IPS-NIHi7 (cell line): ENCODE measurements around the gene PYDC1.
A peak's percentile ranks its signal among the peaks of the same experiment; 100 is the strongest.
"Not testable (repeated sequence)": the region's sequence is repeated elsewhere in the genome, so short reads cannot be mapped to it uniquely, and the experiment has no call there.

Experiments
- DNase-seq: peaks from one replicate; pipeline ENCODE4 v3.0.0; 2012; ENCODE audit warnings: mixed read lengths; ENCODE audit errors: extremely low spot score

The PYDC1 gene

DNA sequence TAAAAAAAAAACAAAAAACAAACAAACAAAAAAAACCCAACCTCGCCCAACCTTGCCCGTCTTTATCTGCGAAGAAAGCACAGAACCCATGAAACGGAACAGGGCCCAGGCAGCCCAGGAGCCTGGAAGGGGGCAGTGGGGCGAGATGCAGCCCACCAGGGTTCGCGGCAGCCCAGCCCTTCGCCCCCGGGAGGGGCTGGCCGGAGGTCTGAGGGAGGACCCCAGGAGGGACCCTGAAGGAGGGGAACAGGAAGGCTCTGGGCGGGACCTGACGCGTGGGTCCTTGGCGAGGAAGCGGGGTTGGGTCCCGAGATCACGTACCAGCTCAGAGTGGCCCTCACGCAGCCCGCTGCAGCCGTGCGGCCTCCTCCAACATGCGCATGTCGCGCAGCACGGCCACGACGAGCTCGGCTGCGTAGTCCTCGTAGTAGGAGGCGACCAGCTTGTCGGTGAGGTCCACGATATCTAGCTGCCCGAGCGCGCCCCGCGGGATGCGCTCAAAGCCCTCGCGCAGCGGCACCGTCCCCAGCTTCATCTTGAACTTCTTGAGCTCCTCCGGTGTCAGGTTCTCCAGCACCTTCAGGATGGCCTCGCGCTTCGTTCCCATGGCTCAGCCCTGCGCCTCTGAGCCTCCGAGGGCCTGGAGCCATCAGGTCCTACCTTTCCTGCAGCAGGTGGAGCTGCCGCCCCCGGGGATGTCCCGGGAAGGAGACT lies at the start of gene PYDC1:
PYDC1 (minus strand) TSS at position 714 of the 714 bp plus-strand sequence; CDS start at position 607, 107 bp downstream.
- peak; percentile 69 for DNase-seq

DNA sequence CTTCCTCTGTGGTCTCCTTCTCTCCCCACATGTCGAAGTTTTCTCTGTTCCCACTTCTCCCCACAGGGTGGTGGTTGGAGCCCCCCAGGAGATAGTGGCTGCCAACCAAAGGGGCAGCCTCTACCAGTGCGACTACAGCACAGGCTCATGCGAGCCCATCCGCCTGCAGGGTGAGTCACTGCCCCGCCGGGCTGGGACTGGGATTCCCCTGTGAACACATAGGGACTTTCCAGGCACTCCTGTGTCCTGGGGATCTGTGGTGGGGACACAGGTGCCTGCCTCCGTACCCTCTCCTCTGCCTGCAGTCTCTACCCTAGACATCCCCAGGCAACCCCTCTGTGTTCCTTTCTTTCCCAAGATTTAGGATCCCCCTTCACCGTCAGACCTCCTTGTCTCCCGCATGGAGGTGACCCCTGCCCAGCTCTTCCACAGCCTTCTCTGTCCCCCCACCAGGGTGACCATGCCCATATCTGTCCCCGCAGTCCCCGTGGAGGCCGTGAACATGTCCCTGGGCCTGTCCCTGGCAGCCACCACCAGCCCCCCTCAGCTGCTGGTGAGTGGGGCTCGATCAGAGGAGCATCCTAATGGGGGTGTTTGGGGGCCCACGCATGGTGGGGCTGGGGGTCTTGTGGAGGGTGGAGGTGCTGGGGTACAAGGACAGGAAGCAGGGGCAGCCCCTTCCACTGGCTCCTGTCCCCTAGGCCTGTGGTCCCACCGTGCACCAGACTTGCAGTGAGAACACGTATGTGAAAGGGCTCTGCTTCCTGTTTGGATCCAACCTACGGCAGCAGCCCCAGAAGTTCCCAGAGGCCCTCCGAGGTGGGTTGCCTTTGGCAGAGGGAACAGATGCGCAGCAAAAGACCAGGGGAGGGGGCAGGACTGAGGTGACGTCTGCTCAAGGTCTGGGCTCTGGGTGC lies 48.7 kb upstream of the PYDC1 start:
- peak; percentile 63 for DNase-seq

DNA sequence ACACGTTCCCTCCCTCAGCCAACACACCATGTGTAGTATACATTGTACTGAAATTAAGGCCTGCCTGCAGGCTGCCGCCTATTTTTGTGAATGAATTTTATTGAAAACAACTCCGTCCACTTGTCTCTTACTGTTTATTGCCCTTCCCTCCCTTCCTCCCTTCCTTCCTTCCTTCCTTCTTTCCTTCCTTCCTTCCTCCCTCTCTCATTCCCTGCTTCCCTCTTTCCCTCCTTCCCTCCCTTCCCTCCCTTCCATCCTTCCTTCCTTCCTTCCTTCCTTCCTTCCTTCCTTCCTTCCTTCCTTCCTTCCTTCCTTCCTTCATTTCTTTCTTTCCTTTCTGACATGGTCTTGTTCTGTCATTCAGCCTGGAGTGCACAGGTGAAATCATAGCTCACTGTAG lies 45.1 kb upstream of the PYDC1 start:
- no peak for DNase-seq

DNA sequence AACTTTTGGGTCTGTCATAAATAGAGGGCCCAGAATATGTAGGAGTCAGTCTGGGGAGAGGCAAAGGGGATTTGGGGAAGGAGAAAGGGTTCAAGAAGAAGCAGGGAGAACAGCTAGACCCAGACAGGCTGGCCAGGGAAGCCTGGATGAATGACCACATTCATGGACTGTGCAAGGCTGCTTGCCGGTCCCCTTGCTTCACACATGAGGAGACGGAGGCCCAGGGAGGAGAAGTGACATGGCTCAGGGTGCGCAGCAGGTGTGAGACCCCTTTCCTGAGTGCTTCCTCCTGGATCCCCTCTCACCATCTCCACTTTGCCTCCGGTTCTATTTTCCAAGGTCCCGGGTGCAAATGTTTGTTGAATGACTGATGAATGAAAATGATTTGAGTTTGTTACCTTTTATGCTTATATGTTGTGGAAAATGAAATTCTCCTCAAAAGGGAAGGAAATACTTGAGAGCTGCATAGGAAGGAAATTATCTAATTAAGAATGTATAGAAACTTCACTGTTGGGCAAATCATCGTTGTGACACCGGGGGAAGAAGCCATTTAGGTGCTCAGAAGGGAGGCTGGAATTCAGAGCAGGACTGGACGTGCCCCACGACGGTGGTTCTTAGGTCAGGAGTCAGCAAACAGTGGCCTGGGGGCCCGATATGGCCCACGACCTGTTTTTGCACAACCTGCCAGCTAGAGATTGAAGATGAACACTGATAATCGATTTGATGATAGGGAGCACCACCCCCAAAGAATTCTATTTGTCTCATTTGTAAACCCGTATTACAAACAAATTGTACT lies 43.4 kb upstream of the PYDC1 start:
- no peak for DNase-seq

DNA sequence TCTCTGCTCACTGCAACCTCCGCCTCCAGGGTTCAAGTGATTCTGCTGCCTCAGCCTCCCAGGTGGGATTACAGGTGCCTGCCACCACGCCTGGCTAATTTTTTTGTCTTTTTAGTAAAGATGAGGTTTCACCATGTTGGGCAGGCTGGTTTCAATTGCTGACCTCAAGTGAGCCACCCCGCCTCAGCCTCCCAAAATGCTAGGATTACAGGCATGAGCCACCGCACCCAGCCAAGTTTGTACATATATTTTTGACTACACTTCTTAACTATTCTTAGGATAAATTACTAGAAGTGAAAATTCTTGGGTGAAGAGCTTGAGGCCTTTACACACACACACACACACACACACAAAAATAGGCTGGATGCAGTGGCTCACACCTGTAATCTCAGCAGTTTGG lies 41.4 kb upstream of the PYDC1 start:
- DNase-seq, result no peak

DNA sequence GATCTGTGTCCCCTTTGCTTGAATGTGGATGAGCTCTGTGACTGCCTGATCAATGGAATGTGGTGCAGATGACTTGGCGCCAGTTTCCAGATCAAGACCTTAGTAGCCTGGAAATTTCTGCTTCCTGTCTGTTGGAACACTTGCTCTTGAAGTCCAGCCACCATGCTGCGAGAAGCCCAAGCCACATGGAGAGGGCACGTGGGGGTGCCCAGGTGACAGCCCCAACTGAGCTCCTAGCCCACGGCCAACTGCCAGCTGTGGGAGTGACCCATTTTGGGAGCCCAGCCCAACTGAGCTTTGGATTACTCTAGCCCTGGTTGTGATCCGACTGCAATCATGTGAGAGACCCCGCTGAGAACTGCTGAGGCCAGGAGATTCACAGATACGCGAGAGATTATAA lies 39.5 kb upstream of the PYDC1 start:
- DNase-seq, result no peak

DNA sequence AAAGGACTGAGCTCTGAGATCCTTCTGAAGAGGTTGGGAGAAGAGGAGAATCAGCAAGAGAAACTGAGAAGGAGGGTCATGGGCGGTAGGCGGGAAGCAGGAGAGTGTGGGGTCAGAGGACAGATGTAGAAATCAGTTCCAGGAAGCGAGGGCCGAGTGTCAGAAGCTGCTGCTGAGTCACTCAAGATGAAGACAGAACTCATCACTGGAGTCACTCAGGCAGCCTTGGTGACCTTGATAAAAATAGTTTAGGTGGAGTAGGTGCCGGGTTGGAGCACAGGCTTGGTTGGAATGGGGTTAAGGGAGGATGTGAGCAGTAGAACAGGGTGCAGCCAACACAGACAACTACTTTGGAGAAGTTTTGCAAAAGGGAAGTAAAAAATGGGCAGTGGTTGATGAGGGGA lies 36.7 kb upstream of the PYDC1 start:
- DNase-seq, result no peak

DNA sequence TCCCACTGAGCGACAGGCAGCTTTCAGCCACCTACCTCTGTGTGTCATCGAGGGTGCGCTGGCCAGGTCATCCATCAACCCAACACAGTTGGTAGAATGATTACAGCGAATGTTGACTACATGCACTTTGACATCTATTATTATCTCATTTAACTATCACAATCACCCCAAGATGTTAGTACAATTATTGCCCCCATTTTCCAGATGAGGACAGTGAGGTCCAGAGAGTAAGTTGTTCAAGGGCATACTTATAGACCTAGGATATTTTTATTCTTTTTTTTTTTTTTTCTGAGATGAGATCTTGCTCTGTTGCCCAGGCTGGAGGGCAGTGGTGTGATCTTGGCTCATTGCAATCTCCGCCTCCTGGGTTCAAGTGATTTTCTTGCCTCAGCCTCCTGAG lies 34.5 kb upstream of the PYDC1 start:
- no peak for DNase-seq

DNA sequence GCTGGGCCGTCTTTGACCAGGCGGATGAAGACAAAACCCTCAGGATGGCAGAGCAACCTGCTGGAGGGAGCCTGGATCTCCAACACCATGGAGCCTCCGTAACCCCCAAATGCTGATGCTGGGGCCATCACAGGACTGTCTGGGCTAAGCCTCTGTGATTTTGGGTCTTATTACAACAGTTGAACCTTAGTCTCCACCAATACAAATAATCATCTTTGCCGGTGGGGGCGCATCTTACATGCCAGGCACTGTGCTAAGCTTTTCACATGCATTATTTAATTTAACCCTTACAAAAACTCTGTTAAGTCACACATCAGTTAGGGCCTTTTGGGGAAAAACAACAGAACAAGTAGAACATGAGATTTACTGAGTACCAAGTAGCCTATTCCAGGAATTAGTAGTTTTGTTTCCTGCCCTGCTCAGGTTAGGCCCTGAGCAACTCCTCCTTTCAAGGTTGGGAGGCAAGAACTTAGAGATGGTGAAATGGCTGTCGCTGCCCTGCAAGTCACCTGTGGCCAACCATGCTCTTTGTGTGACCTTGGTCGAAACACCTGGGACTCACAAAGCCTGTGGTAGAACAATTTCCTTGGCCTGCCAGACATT lies 33.9 kb upstream of the PYDC1 start:
- DNase-seq, result no peak

DNA sequence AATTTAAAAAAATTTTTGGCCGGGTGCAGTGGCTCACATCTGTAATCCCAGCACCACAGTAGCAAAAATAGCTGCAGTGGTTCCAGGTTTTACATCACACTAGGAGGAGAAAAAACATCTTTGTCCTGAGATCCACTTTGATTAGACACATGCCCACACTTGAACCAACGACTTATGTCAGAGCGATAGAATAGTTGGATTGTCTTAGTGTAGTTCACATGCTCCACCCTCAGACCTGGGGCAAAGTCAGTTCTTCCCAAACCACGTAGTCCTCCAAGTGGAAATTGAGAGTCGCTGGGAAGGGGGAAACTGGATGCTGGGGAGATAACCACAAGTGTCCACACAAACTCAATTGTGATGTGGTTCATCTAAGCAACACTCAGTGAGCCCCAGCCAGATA lies 31.4 kb upstream of the PYDC1 start:
- no peak for DNase-seq

DNA sequence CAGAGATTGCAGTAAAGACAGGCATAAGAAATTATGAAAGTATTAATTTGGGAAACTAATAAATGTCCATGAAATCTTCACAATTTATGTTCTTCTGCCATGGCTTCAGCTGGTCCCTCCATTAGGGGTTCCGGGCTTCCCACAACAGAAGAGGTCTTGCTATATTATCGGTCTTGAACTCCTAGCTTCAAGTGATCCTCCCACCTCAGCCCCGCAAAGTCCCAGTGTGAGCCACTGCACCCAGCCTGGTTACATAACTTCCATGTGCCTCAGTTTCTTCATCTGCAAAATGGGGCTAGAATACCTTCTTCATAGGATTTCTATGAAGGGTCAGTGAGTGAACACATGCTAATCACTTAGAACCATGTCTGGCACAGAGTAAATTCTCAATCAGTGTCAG lies 29.4 kb upstream of the PYDC1 start:
- no peak for DNase-seq

DNA sequence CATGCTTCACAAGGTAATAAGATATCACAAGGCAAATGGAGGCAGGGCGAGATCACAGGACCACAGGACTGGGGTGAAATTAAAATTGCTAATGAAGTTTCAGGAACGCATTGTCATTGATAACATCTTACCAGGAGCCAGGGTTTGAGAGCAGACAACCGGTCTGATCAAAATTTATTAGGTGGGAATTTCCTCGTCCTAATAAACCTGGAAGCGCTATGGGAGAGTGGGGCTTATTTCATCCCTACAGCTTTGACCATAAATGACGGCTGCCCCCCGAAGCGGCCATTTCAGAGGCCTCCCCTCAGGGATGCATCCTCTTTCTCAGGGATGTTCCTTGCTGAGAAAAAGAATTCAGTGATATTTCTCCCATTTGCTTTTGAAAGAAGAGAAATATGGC lies 28.7 kb upstream of the PYDC1 start:
- DNase-seq, result not testable (repeated sequence)

DNA sequence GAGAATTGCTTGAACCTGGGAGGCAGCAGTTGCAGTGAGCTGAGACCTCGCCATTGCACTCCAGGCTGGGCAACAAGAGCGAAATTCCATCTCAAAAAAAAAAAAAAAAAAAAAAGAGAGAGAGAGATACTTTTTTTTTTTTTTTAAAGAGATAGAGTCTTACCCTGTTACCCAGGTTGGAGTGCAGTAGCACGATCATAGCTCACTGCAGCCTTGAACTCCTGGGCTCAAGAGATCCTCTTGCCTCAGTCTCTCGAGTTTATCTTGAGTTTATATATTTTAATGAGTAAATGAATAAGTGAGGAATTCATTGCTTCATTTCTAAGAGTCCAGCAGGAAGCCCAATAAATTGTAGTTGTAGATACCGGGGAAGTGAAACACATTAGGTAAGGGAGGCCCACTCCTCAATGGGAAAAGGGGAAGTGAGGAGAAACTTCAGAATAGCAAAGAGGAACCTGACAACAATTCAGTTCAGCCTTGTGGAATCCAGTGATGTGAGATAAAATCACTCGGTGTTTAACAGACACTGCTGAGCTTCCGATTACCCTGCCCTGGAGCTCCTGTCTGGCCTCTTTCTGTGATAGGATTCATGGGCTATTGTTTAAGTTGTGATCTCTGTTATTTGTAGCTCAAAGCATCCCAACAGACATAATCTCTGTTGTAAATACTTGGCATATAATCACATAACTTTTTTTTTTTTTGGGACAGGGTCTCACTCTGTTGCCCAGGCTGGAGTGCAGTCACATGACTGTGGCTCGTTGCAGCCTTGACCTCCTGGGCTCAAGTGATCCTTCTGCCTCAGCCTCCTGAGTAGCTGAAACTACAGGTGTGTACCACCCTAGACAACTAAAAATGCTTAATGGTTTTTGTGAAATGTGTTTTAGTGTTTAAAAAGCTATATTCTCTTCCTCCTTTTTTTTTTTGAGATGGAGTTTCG lies 27.1 kb upstream of the PYDC1 start:
- DNase-seq, result no peak

DNA sequence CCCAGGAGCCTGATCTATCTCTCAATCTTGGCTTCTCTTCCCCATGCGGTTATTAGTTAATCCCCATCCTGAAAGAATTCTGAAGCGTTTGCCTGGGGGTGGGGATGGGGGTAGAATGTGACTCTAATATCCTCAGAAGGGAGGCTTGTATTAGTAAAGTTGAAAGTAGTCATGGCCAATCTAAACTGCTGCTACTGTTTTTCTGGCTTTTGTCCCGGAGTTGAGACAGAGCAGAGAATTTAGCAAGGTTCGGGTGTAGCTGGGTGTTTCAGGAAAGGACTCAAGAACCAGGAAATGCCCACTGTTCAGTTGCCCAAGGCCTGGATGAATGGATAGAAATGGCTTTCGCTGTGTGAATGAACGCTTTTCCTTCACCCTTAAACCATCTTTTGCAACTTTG lies 25.3 kb upstream of the PYDC1 start:
- DNase-seq, result no peak

DNA sequence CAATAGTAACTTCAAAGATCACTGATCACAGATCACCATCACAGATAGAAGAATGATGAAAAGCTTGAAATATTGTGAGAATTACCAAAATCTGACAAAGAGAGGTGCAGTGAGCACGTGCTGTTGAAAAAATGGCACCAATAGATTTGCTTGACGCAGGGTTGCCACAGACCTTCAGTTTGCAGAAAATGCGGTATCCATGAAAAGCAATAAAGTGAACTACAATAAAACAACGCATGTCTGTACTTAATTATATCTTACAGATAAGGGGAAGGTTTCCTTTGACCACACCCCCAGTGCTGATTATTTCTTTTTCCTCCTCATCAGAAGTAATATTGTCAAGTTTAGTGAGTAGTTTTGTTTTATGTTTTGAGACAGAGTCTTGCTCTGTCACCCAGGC lies 21.1 kb upstream of the PYDC1 start:
- no peak for DNase-seq

DNA sequence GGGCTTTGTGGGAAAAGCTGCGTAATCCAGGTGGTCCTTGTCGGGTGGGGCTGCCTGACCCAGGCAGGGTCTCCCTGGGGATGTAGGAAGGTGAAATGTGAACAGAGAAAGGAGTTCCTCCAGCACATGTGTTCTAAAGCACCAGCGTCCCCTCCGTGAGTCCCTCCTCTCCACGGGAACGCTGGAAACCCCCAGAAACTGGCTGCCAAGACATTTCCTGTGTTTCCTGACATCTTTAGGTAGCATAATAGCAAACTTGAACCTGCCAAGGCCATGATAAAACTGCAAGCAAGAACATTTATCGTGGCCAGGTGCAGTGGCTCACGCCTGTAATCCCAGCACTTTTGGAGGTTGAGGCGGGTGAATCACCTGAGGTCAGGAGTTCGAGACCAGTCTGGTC lies 12.6 kb upstream of the PYDC1 start:
- DNase-seq, result peak; percentile 2

DNA sequence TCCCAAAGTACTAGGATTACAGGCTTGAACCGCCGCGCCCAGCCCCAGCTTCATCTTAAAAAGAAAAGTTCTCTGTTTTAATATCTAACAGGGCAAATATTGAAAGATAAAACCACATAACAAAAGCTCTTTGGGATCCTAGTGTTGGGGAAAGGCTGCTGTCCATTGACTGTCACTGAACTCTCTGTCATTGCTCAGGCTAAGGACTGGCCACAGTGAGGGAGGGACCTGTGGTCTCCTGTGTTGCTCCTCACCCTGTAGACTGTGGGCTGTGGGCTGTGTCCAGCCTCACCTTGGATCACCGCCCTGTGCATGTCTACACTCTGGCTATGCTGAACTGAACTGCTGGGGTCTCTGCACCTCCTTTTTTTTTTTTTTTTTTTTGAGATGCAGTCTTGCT lies 11.3 kb upstream of the PYDC1 start:
- DNase-seq, result peak; percentile 6

DNA sequence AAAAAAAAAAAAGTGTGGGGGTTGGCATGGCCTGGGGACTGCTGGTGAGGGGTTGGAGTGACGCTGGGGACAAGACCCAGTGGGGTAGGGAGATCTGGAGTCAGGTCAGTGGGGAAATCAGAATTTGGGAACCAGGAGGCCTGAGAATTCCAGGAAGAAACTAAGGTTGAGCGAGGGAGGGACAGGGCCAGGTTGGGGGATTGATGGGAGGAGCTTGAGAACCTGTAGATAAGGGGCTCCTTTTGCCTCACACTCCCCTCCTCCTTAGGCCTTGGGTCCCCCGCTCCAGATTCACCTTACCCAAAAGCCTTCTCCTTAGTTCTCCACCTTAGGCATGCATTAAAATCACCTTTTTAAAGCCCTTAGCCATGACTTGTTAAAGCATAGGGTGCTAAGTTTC lies 8.3 kb upstream of the PYDC1 start:
- no peak for DNase-seq

DNA sequence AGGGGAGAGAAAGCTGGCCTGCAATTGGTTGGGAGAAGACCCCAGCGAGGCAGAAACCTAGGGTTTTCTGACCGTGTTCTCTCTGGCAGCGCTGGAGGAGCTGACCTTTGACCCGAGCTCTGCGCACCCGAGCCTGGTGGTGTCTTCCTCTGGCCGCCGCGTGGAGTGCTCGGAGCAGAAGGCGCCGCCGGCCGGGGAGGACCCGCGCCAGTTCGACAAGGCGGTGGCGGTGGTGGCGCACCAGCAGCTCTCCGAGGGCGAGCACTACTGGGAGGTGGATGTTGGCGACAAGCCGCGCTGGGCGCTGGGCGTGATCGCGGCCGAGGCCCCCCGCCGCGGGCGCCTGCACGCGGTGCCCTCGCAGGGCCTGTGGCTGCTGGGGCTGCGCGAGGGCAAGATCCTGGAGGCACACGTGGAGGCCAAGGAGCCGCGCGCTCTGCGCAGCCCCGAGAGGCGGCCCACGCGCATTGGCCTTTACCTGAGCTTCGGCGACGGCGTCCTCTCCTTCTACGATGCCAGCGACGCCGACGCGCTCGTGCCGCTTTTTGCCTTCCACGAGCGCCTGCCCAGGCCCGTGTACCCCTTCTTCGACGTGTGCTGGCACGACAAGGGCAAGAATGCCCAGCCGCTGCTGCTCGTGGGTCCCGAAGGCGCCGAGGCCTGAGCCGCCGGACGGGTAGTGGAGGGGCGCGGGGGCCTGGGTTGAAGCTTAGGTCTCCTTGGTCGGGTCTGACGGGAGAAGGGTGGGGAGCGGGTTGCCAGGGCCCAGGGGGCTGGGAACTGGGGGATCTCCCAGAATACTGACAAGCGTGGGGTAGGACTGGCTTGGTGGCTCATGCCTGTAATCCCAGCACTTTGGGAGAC lies 7.4 kb upstream of the PYDC1 start:
- no peak for DNase-seq

DNA sequence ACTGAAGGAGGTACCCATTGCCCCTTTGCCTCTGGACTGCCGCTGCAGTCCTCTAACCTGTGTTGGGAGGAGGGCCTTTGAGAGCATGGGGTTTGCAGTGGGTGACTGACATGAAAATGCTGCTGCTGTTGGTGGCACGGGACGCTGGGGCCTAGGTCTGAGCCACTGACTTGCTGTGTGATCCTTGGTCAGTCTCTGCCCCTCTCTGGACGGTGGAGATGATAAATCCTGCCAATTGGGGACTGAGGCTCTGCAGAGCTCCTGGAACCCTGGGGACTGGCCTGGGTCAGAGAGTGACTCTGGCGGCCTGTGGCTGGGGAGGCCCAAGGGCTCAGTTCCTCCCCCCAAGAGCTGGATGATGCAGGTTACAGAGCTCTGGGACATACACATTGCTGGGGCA lies 6.1 kb upstream of the PYDC1 start:
- no peak for DNase-seq
